ENCODE results near the gene MAP10. TPM values are rescaled to one million over a fixed set of nuclear protein-coding genes. Genes with fewer than 3 reads are reported as not detected.

MAP10 gene
- total RNA-seq, 1 experiment from 2014 or later: 1.5 TPM

DNA sequence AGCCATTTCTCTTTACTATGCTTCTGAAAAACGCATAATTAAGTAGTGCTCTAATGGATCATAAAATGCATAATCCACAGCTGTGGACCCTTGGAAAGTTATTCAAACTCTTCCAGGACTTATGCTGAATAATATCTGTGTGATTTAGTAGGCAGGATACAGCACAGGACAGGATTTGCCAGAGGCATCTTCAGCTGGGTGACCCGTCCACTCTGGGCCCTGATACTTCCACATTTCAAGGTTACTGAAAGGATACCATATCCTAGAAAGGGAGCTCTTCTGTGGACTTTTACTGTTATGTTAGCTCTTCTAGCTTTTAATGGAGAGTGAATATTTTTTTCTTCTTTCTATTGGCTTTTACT lies 49.6 kb downstream of the MAP10 start:
- peaks cover 4% of the 10 kb centered on the region; the same call in 1 of the 2 replicates for H3K27me3 ChIP-seq (ENCODE audit: control insufficient read depth, insufficient read depth, low read length)
- H3K4me3 ChIP-seq (ENCODE audit: low read depth in 2 of 2, low read length in 2 of 2): no peak overlapping the region
- intact Hi-C loops (cut with micrococcal nuclease; ENCODE audit: unreplicated experiment) (no loop called here), in situ Hi-C loops (cut with HindIII; ENCODE audit: low pct_unique_long_range_greater_than_20kb, low sequenced_read_pairs) (no loop called here)
- CTCF ChIA-PET: no interaction called here
- no peaks in the 10 kb centered on the region for H3K9me3 ChIP-seq (ENCODE audit: control insufficient read depth, insufficient read depth, low read depth, low read length)
- no TSS peak for BruUV-seq (replicated peaks)
- no peaks in the 10 kb centered on the region for H3K4me1 ChIP-seq (ENCODE audit: control insufficient read depth, insufficient read depth, low read length)
- TF ChIP-seq, protein P1, sequence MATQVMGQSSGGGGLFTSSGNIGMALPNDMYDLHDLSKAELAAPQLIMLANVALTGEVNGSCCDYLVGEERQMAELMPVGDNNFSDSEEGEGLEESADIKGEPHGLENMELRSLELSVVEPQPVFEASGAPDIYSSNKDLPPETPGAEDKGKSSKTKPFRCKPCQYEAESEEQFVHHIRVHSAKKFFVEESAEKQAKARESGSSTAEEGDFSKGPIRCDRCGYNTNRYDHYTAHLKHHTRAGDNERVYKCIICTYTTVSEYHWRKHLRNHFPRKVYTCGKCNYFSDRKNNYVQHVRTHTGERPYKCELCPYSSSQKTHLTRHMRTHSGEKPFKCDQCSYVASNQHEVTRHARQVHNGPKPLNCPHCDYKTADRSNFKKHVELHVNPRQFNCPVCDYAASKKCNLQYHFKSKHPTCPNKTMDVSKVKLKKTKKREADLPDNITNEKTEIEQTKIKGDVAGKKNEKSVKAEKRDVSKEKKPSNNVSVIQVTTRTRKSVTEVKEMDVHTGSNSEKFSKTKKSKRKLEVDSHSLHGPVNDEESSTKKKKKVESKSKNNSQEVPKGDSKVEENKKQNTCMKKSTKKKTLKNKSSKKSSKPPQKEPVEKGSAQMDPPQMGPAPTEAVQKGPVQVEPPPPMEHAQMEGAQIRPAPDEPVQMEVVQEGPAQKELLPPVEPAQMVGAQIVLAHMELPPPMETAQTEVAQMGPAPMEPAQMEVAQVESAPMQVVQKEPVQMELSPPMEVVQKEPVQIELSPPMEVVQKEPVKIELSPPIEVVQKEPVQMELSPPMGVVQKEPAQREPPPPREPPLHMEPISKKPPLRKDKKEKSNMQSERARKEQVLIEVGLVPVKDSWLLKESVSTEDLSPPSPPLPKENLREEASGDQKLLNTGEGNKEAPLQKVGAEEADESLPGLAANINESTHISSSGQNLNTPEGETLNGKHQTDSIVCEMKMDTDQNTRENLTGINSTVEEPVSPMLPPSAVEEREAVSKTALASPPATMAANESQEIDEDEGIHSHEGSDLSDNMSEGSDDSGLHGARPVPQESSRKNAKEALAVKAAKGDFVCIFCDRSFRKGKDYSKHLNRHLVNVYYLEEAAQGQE (IDR thresholded peaks at IDR 0.05; ENCODE audit: insufficient read depth in 1 of 2, low read depth in 2 of 2, low read length in 1 of 2): no peak
- TF ChIP-seq POLR2AphosphoS5 (IDR thresholded peaks at IDR 0.05; ENCODE audit: low read depth, low read length): no peak
- TF ChIP-seq SIN3A (IDR thresholded peaks at IDR 0.05; ENCODE audit: borderline replicate concordance, insufficient read depth, low read depth, low read length): no peak
- TF ChIP-seq CTCF (IDR thresholded peaks at IDR 0.05): no peak
- TF ChIP-seq TCF7L2 (IDR thresholded peaks at IDR 0.05; ENCODE audit: low read depth, low read length): no peak
- no peak overlapping the region for H3K27ac ChIP-seq (ENCODE audit: low read length)
- ATAC-seq (no peak), DNase-seq (ENCODE audit: low read depth, low spot score) (no peak)
- POLR2A ChIA-PET: no interaction called here
- H3K36me3 ChIP-seq (ENCODE audit: control insufficient read depth, insufficient read depth, low read length): no peaks in the 10 kb centered on the region

DNA sequence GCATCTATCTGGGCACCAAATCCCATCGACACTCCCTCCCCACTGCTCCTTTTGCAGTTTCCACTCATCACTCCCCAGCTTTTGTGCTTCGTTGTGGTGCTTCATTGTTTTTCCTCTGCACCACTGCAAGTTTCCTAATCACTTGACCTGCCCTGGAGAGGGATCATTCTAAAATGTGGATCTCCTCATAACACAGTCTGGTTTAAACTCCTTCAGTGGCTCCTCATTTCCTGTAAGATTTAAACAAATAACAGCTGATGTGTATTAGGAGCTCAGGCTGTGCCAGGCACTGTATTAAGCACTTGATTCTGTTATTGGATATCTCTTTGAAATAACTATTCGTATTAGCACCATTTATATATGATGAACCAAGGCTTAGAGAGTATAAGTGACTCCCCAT lies 51.3 kb downstream of the MAP10 start:
- peaks cover 4% of the 10 kb centered on the region; the same call in 1 of the 2 replicates for H3K27me3 ChIP-seq (ENCODE audit: control insufficient read depth, insufficient read depth, low read length)
- no peak overlapping the region for H3K27ac ChIP-seq (ENCODE audit: low read length)
- intact Hi-C loops (cut with micrococcal nuclease; ENCODE audit: unreplicated experiment): no loop called here
- CTCF ChIA-PET: no interaction called here
- H3K4me3 ChIP-seq (ENCODE audit: low read depth in 2 of 2, low read length in 2 of 2): no peak overlapping the region
- no peaks in the 10 kb centered on the region for H3K4me1 ChIP-seq (ENCODE audit: control insufficient read depth, insufficient read depth, low read length)
- no peak for DNase-seq (ENCODE audit: low read depth, low spot score)
- H3K36me3 ChIP-seq (ENCODE audit: control insufficient read depth, insufficient read depth, low read length): no peaks in the 10 kb centered on the region
- no peak for ATAC-seq
- no peaks in the 10 kb centered on the region for H3K9me3 ChIP-seq (ENCODE audit: control insufficient read depth, insufficient read depth, low read depth, low read length)
- TF ChIP-seq TCF7L2 (IDR thresholded peaks at IDR 0.05; ENCODE audit: low read depth, low read length) (no peak), POLR2AphosphoS5 (IDR thresholded peaks at IDR 0.05; ENCODE audit: low read depth, low read length) (no peak), SIN3A (IDR thresholded peaks at IDR 0.05; ENCODE audit: borderline replicate concordance, insufficient read depth, low read depth, low read length) (no peak), CTCF (IDR thresholded peaks at IDR 0.05) (no peak)
- TF ChIP-seq, protein P1 (IDR thresholded peaks at IDR 0.05; ENCODE audit: insufficient read depth in 1 of 2, low read depth in 2 of 2, low read length in 1 of 2): no peak
- no TSS peak for BruUV-seq (replicated peaks)
- in situ Hi-C loops (cut with HindIII; ENCODE audit: low pct_unique_long_range_greater_than_20kb, low sequenced_read_pairs): no loop called here
- POLR2A ChIA-PET: no interaction called here

Other genes with a start within 250 kb of the MAP10 start
- 5.2 TPM for gene SIPA1L2, start 175.3 kb upstream of the MAP10 start, total RNA-seq (2021; ENCODE audit: unreplicated experiment)
- 46.8 TPM for gene NTPCR, start 145.2 kb downstream of the MAP10 start, total RNA-seq (2021; ENCODE audit: unreplicated experiment)

Data from Panc1 (cell line).